Measurements from ENCODE around the gene WWP2.

The WWP2 gene

GRCh38 chr16:69925311-69925710, 163.2 kb downstream of the WWP2 start:
- peaks cover 0 to 14% of the 10 kb centered on the region in 2 experiments; a peak in 1 of 3 replicates for H3K36me3 ChIP-seq (ENCODE audit: control insufficient read depth in 2 of 2, insufficient read depth in 1 of 2, low read length in 2 of 2)
- TF ChIP-seq ZNF404 (tag by site-specific recombination; IDR thresholded peaks at IDR 0.05) (no peak), ELK4 (IDR thresholded peaks at IDR 0.05; ENCODE audit: borderline replicate concordance, low read depth, low read length) (no peak), ZNF843 (tag by site-specific recombination; IDR thresholded peaks at IDR 0.05) (no peak), ZNF518A (tag by site-specific recombination; conservative IDR thresholded peaks at IDR 0.05; ENCODE audit: low read depth) (no peak), ZNF416 (tag by site-specific recombination; IDR thresholded peaks at IDR 0.05) (no peak)
- H3K27ac ChIP-seq (ENCODE audit: extremely low read depth, low read depth, low read length) = no peak overlapping the region
- no peak overlapping the region for H3K4me3 ChIP-seq (ENCODE audit: low read depth, low read length)
- POLR2A ChIA-PET = no interaction called here
- H3K4me1 ChIP-seq (ENCODE audit: control insufficient read depth, insufficient read depth, low read length) = no peaks in the 10 kb centered on the region
- CTCF ChIA-PET = interaction anchor here (0.6 kb wide), 1 partner anchor 159 kb away, joined by 4 read pairs; no protein-coding TSS in a partner anchor
- H3K9me3 ChIP-seq (ENCODE audit: control insufficient read depth, insufficient read depth, low read depth, low read length) = no peaks in the 10 kb centered on the region

- no peaks in the 10 kb centered on the region for H3K9me3 ChIP-seq (ENCODE audit: control insufficient read depth, insufficient read depth, low read depth, low read length)
- CTCF ChIA-PET = interaction anchor here (0.6 kb wide), 1 partner anchor 11 kb away, joined by 3 read pairs; no protein-coding TSS in a partner anchor
- H3K4me1 ChIP-seq (ENCODE audit: control insufficient read depth, insufficient read depth, low read length) = no peaks in the 10 kb centered on the region
- TF ChIP-seq ZNF561 (tag by site-specific recombination; IDR thresholded peaks at IDR 0.05; ENCODE audit: borderline replicate concordance) = no peak
- no peak for TF ChIP-seq ZNF138 (tag by site-specific recombination; IDR thresholded peaks at IDR 0.05; ENCODE audit: borderline replicate concordance)
- no peak for TF ChIP-seq ZNF10 (tag by site-specific recombination; IDR thresholded peaks at IDR 0.05)
- TF ChIP-seq ZNF776 (tag by site-specific recombination; IDR thresholded peaks at IDR 0.05; ENCODE audit: borderline replicate concordance) = no peak
- no peak for TF ChIP-seq ZNF626 (tag by site-specific recombination; IDR thresholded peaks at IDR 0.05)
- no peak for TF ChIP-seq PRDM10 (tag by site-specific recombination; IDR thresholded peaks at IDR 0.05)
- TF ChIP-seq ATF2 (tag by site-specific recombination; IDR thresholded peaks at IDR 0.05; ENCODE audit: low read depth) = no peak
- no peak overlapping the region for H3K27ac ChIP-seq (ENCODE audit: extremely low read depth, low read depth, low read length)
- no peak overlapping the region for H3K4me3 ChIP-seq (ENCODE audit: low read depth, low read length)
- POLR2A ChIA-PET = no interaction called here
- peaks cover 0 to 15% of the 10 kb centered on the region in 2 experiments; a peak in 1 of 3 replicates for H3K36me3 ChIP-seq (ENCODE audit: control insufficient read depth in 2 of 2, insufficient read depth in 1 of 2, low read length in 2 of 2)
Measured at GRCh38 chr16:69926241-69926640, 164.1 kb downstream of the WWP2 start.

Measured in HEK293 (cell line).